ENCODE results near the gene HIGD1A.
"Not testable (repeated sequence)": the region's sequence is repeated elsewhere in the genome, so short reads cannot be mapped to it uniquely, and the experiment has no call there.

The HIGD1A gene

GRCh38 chr3:42827654-42828053 is 23.4 kb upstream of the HIGD1A start:
- no peak for DNase-seq

GRCh38 chr3:42827023-42827422 is 22.7 kb upstream of the HIGD1A start:
- DNase-seq, result no peak

GRCh38 chr3:42826141-42826540 is 21.9 kb upstream of the HIGD1A start:
- no peak for DNase-seq

- DNase-seq, result no peak
Measured at GRCh38 chr3:42823351-42823750, 19.1 kb upstream of the HIGD1A start.

GRCh38 chr3:42822828-42823227 is 18.5 kb upstream of the HIGD1A start:
- no peak for DNase-seq

GRCh38 chr3:42820746-42821051 is 16.4 kb upstream of the HIGD1A start:
- no peak for DNase-seq

GRCh38 chr3:42819351-42819965 is 15.2 kb upstream of the HIGD1A start:
- no peak for DNase-seq

GRCh38 chr3:42815826-42816225 is 11.5 kb upstream of the HIGD1A start:
- no peak for DNase-seq

GRCh38 chr3:42814914-42815507 is 10.7 kb upstream of the HIGD1A start:
- no peak for DNase-seq

- DNase-seq, result no peak
Measured at GRCh38 chr3:42814246-42814645, 10.0 kb upstream of the HIGD1A start.

- not testable (repeated sequence) for DNase-seq
Measured at GRCh38 chr3:42811118-42811883, 7.0 kb upstream of the HIGD1A start.

- DNase-seq, result not testable (repeated sequence)
Measured at GRCh38 chr3:42810706-42811105, 6.4 kb upstream of the HIGD1A start.

GRCh38 chr3:42809202-42809601 is 4.9 kb upstream of the HIGD1A start, which contains the start of gene ACKR2:
Gene ACKR2, plus strand, starts transcription at chr3:42809445. Its CDS starts 55,058 bp downstream, at chr3:42864503.
- DNase-seq, result no peak

GRCh38 chr3:42807929-42808328 is 3.6 kb upstream of the HIGD1A start:
- no peak for DNase-seq

- DNase-seq, result no peak
Measured at GRCh38 chr3:42805141-42805821, 991 bp upstream of the HIGD1A start.

- DNase-seq, result no peak
Measured at GRCh38 chr3:42804831-42805132, 492 bp upstream of the HIGD1A start.

GRCh38 chr3:42803414-42804105 is 730 bp downstream of the HIGD1A start:
- peak in 1 of 2 experiments; percentile 23 for DNase-seq

GRCh38 chr3:42802876-42803413 is 1.3 kb downstream of the HIGD1A start:
- no peak for DNase-seq

- DNase-seq, result no peak
Measured at GRCh38 chr3:42801784-42802183, 2.5 kb downstream of the HIGD1A start.

- DNase-seq, result no peak
Measured at GRCh38 chr3:42801048-42801620, 3.2 kb downstream of the HIGD1A start.

GRCh38 chr3:42800251-42800650 is 4.0 kb downstream of the HIGD1A start:
- DNase-seq, result no peak

GRCh38 chr3:42799376-42799775 is 4.9 kb downstream of the HIGD1A start:
- no peak for DNase-seq
